HG02759 (cell line): Measurements from ENCODE around the gene FOXL2.
"Not testable (repeated sequence)": the region's sequence is repeated elsewhere in the genome, so short reads cannot be mapped to it uniquely, and the experiment has no call there.

Source experiments
- ATAC-seq: cut with Tn5 transposase; IDR thresholded peaks from one replicate; pipeline ENCODE4 v1.9.1; 2021; ENCODE audit warnings: mild to moderate bottlenecking, moderate library complexity; ENCODE audit not compliant: unreplicated experiment

Gene FOXL2

GRCh38 chr3:138933981-138934691 is 12.8 kb downstream of the FOXL2 start:
- ATAC-seq, result no peak

GRCh38 chr3:138933068-138933668 is 13.8 kb downstream of the FOXL2 start:
- ATAC-seq, result no peak

- no peak for ATAC-seq
These were observed 18.1 kb downstream of the FOXL2 start for GRCh38 chr3:138928727-138929372.

GRCh38 chr3:138923531-138923994 is 23.4 kb downstream of the FOXL2 start:
- ATAC-seq, result peak; percentile 72

- not testable (repeated sequence) for ATAC-seq
These were observed 24.5 kb downstream of the FOXL2 start for GRCh38 chr3:138922400-138922799.

GRCh38 chr3:138921316-138922292 is 25.3 kb downstream of the FOXL2 start:
- no peak for ATAC-seq

- ATAC-seq, result no peak
These were observed 27.6 kb downstream of the FOXL2 start for GRCh38 chr3:138919325-138919724.

GRCh38 chr3:138916824-138917223 is 30.1 kb downstream of the FOXL2 start:
- ATAC-seq, result no peak

GRCh38 chr3:138915503-138916498 is 31.1 kb downstream of the FOXL2 start:
- peak; percentile 90 for ATAC-seq

GRCh38 chr3:138914870-138915502 is 32.0 kb downstream of the FOXL2 start:
- ATAC-seq, result peak; percentile 25

- no peak for ATAC-seq
These were observed 33.2 kb downstream of the FOXL2 start for GRCh38 chr3:138913766-138914165.

GRCh38 chr3:138912237-138912636 is 34.7 kb downstream of the FOXL2 start:
- ATAC-seq, result no peak

GRCh38 chr3:138911621-138912020 is 35.3 kb downstream of the FOXL2 start:
- ATAC-seq, result no peak

- no peak for ATAC-seq
These were observed 37.0 kb downstream of the FOXL2 start for GRCh38 chr3:138909904-138910303.

GRCh38 chr3:138908846-138909245 is 38.1 kb downstream of the FOXL2 start:
- ATAC-seq, result no peak

- no peak for ATAC-seq
These were observed 39.4 kb downstream of the FOXL2 start for GRCh38 chr3:138907539-138907938.

GRCh38 chr3:138902171-138902570 is 44.8 kb downstream of the FOXL2 start:
- ATAC-seq, result no peak

GRCh38 chr3:138901567-138901966 is 45.4 kb downstream of the FOXL2 start:
- no peak for ATAC-seq

- no peak for ATAC-seq
These were observed 47.5 kb downstream of the FOXL2 start for GRCh38 chr3:138899351-138899991.
